HG03025 (cell line): ENCODE data around the gene SDK2.

Experiments
- ATAC-seq: cut with Tn5 transposase; IDR thresholded peaks from one replicate; pipeline ENCODE4 v1.9.1; 2021; ENCODE audit warnings: mild to moderate bottlenecking, moderate library complexity; ENCODE audit not compliant: unreplicated experiment, low FRiP score

The SDK2 gene

DNA sequence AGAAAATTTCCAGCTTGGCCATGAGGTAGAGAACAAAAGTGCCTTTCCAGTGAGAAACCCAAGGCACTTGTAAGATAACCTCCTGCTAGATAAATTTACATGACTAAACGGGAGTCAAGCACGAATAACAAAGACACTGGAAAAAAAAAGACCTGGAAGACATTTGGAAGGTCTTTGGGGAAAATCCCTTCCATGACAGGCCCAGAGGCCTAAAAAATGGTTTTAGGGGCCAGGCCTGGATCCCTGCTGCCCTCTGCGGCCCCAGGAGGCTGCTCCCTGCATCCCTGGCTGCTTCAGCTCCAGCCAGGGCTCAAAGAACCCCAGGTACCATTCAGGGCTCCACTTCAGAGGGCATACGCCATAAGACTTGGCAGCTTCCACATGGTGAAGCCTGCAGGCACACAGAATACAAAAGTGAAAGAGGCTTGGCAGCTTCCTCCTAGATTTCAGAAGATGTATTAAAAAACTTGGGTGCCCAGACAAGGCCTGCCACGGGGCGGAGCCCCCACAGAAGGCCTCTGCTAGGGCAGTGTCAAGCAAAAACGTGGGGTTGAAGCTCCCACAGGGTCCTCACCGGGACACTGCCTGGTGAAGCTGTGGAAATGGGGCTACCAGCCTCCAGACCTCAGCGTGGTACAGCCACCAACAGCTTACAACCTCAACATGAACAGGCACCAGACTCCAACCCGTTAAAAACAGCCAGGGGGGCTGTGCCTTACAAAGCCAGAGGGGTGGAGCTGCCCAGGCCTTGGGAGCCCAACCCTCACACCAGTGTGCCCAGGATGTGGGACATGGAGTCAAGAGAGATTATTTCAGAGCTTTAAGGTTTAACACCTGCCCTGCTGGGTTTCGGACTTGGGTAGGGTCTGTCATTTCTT lies 77.1 kb downstream of the SDK2 start:
- ATAC-seq: no peak

DNA sequence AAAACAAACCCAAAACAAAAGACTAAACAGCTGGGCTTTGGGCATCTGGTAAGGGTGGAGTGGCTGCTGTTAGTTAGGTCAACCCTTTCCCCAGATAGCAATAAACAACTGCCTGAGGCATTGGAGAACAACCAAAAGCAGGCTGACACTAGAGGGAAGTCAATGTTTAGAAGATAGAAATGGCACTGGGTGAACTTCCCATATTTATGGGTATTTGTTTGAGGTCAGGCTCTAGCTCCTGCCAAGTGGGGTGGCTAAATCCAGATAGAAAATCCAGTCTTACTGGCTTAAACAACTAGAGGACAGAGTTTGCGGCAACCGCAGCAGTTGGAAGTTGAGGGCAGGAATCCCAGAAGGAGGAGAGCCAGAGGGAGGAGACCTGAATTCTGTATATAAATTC lies 79.4 kb downstream of the SDK2 start:
- ATAC-seq: no peak

DNA sequence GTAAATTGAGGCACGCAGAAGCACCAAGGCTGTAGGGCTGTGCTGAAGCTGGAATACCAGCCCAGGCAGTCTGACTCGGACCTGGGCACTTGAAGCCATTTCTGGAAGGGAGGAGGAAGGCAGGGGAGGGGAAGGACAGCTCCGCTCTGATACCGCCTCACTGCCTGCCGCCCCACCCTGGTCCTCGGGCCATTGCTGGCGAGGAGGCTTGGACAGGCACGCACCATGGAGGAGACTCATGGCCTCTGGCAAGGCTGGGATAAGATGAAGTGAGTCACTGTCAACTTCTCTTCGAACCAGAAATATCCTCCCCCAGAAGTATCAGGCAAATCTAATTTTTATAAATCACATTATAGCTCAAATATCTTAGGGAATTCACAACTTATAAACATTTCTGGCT lies 81.3 kb downstream of the SDK2 start:
- no peak for ATAC-seq

DNA sequence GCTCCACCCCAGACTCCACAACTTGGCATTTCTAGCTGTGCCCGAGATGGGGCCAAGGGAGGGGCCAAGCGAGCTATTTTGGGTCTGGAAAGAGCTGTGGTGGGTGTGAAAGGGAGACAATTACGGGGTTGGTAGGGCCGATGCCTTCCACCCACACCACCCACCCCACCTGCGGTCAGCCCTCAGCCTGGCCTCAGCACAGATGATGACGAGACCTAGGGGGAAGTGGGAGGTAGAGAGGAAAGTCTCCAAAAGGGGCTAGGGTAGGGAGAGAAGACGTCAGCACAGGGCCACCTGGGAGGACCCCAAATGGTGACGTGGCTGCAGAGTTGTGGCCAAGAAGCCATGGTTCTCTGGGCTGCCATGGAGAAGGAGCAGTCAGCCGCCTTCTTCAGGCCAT lies 83.1 kb downstream of the SDK2 start:
- no peak for ATAC-seq

DNA sequence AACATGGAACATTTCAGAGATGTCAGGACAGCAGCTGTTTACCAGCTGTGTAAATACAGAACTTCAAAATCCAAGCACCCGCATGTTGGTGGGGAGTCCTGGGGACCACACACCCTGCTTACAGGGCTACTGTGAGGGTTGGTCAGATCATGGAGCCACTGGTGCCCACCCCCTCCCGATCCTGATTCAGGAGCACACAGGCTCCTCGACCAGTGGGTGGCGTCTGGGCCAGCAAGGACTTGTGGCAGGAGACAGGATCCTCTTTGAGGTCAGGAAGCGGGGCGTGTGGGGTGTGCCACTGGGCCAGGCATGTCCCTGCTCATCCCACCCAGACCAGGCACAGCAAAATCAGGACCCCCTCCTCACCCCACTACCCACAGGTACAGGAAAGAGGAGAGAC lies 83.6 kb downstream of the SDK2 start:
- ATAC-seq: no peak

DNA sequence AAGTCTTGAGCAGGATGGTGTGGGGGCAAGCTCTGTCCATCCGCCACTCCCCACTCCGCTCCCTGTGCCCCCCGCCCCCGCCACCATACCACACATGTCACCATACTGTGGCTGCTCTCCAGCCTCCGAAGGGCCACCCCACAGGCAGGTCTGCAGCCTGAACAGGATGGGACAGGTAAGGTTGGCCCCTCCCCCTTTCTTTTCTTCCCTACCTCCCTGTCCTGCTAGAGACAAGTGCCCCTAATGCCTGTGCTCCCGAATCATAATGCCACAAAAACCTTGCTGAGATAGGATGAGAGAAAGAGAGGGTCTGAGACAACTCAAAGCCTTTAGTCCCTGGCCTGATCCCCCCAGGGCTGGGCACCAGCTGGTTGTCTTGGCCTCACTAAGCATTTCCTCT lies 84.7 kb downstream of the SDK2 start:
- no peak for ATAC-seq

DNA sequence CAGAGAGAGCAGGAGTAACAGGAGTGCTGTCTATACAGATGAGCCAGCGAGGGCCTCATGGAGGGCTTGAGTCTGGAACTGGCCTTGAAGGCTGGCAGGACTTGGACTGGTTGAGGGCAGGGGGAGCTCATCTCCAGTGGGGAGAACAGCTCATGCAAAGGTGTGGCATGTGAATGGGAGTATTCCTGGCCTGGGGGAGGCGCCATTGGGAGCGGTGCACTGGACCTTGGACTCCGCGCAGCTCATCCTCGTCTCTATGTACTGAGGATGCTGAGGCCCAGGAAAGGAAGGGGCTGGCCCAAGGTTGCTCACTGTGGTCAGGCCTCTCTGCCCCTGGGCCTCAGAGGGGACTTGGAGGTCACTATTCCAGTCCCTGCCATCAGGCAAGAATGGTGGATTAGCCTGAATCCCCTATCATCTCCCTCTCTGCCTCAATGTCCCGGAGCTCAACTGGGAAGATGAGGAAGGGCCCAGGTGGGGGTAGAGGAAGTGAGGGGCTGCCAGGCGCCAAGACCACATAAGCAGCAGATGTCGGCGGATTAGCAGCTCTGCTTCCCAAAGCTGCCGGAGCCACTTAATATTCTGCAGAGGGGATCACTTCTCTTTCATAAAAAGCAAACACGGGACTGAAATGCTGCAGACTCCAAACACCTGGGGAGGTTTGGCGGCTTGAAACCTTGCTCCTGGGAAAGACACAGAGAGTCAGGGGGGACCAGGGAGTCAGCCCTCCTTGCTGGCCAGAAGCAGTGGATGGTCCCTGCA lies 88.9 kb downstream of the SDK2 start:
- no peak for ATAC-seq

DNA sequence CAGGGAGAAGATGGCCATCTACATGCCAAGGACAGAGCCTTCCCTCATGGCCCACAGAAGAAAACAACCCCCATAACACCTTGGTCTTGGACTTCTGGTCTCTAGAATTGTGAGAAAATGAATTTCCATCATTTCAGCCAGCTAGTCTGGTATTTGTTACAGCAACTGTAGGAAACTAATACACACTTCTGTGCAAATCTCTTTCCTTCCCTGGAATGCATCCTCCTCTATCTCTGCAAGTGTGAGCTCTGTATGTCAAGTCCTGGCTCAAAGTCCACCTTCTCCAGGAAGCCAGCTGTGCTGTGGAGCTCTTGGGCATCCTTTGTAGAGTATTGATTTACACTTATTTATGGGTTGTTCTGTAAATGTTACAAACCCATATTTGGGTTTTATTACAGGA lies 89.7 kb downstream of the SDK2 start:
- ATAC-seq: no peak

DNA sequence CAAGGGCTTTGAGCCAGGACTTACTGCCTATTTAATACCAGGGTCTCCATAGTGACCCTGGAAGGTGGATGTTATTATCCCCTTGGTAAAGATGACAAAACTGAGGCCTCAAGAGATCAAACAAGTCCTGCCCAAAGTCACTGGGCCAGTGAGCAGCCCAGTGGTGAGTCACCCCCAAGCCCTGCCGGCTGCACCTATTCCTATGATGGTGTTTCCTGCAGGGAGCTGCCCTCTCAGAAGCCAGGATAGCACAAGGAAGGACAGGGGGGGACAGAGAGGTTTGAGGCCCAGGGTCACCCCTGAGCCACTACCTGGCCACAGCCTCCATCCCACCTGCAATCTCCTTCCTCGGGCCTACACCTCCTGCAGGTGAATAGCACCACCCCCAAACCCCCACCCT lies 90.9 kb downstream of the SDK2 start:
- no peak for ATAC-seq

DNA sequence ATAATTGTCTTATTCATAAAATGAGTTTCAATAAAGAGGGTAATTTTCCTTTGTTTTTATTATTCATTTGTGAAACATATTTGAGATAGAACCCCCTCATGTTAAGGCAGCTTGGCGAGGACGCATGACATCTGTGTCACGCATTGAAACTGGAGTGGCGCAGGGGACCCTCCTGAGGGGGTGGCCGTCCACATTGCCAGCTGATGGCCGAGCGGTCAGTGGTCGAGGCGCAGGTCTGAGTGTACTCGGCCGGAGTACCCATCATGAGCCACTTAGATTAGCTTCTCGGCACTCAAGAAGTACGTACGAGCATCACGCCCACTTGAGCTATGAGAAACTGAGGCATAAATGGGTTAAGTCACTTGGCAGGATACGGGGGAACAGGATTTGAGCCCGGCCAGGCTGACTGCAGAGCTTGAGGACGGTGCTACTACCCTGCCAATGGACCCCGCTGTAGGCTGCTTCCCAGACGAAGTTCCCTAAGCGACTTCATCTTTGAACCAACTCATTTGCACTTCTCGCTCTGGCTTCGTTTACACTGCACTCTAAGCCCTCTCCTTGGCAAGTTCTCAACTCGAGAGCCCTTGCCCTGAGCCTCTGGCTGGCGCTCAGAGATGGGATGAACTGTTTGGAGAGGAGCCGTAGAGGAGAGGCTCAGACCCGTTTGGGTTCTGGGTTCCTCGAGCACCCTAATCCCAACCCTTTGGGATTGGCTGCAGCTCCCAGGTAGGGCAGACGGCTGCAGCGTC lies 91.8 kb downstream of the SDK2 start:
- no peak for ATAC-seq

DNA sequence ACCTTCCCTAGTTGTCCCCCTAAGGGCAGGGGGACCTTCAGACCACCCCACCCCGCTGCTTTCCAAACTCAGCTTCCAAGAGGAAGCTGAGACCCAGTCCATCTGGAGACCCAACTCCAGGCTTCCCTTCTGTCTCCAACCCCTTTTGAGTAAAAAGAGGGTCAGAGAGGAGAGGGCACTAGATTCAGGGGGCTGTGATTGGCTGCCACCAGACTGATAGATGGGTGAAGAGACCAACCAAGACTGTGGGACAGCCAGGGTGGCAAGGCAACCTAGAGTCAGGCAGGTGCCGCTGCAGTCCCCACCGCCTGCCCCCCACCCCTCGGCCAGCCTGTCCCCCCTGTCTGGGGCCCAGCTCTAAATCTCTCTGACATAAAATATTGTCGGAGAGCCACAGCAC lies 92.5 kb downstream of the SDK2 start:
- ATAC-seq: no peak

DNA sequence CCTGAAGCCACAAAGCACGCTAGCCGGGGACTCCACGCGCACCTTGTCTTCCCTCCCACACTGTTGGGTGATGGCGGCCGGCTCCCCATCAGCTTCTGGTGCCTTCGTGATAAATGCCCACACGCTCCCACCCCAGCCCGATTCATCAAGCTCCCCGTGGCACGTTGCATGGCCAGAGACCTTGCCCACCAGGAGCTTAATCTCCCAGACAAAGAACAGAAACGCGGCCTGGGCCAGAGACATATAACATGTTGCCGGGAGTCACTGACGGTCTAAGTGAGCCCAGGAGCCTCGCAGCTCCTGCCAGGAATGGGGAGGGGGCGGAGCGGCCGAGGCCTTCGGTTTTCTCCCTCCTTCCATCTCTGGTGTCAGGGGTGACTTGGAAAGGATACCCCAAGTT lies 93.1 kb downstream of the SDK2 start:
- ATAC-seq: no peak

DNA sequence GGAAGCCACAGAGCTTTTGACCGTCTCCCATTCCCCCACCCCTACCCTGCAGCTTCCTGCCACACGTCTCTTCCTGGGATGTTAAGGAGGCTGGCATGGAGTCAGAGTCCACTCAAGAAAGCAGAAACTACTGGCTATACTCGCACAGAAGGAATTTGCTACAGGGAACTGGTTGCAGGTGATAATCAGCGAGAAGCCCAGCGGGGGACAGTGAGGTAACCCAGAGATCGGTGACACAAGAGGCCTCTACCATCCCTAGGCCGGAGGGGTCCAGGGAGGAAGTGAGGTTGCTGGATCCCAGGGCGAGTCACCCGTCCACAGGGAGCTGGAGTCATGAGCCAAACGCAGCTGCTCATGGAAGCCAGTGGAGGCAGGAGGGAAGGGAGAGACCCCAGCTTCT lies 93.7 kb downstream of the SDK2 start:
- no peak for ATAC-seq

DNA sequence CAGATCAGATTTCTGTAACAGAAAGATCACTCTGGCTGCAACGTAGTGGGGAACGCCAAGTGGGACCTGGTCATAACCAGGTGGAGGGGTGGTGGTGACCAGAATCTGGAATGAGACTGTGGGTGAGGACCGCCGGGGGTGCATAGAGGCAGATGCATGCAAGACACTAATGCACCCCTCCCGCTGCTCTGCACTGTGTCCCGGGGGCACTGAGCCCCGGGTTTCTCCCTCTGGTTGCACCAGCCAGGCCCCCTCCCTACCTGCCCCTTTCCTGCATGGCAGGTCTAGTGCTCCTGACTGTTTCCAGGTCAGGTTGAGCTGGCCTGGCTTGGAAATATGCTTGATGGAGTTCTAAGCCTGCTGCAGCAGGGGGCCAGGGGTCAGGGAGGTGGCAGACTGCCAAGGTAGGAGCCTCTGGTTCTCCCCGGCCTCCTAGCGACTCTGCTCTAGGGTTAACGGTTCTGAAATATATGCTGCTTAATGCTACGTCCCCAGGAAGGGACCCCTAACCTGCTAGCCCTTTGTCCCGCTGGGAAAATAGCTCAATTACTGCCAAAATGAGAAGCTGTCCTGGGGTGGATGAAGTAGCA lies 94.3 kb downstream of the SDK2 start:
- no peak for ATAC-seq

DNA sequence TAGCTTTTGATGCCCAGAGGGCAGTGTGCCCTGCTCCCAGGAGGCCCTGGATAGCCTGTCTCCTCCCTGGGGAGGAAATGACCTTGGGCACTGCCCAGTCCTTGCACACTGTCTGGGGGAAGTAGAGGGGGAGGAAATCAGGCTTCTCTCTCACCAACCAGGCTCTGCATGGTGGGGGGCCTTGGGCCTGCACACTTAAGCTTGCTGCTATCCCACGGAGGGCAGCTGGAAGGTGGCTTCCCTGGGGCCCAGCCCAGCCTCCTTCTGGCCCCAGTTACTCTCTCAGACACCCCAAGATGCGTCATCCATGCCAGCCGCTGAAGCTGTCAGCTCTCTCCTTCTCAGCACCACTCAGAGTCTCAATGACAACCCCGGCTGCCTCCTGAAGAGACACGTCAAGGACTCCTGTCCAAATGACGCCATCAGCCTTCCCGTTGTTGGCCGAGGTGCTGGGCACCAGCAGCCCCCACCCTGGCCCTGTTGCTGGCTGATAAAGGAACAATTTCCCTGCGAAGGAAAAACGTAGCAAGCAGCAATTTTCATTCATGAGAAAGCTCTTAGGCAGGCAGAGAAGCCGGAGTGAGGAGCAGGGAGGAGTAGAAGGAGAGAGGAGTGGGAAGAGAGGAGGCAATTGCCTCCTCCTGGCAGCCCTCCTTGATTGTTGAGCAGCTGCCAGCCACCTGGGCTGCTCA lies 95.5 kb downstream of the SDK2 start:
- ATAC-seq: no peak

DNA sequence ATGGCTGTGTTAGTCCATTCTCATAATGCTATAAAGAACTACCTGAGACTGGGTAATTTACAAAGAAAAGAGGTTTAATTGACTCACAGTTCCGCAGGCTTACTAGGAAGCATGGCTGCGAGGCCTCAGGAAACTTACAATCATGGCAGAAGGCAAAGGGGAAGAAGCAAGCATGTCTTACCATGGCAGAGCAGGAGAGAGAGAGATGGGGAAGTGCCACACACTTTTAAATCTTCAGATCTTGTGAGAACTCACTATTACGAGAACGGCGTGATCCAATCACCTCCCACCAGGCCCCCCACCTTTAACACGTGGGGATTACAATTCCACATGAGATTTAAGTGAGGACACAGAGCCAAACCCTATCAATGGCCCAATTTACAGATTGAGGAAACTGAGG lies 96.5 kb downstream of the SDK2 start:
- ATAC-seq: no peak

DNA sequence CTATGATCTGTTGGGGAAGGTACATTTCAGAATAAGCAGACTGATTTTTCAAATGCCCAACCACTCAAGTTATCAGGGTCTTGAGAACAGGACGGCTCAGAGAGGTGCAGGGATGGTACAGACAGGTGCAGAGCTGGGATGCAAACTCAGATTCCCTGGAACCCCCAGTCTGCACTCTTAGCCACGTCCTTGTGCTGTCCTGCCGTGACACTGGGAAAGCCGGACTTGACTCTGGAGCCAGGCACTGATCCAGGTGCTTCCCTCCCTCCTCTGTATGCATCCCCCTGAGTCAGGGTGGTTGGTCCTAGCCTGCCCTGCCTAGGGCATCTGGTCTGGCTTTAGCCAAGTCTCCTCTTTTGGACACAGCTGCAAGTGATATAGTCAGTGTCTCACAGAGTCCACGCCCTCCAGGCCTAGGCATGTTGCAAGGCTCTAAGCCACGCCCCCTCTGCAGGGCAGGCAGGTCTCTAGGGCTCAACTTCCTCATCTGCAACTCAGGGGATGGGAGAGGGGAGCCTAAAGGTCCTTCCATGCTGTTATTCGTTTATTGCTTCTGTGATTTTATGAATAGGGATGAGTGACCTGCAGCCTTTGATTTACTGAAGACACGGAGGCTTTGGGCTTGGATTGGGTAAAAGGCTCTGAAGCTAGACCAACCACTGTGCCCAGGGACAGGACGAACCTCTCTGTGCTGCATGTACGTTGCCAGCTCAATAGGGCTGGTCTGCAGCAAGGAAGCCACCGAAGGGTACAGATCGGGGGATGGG lies 97.3 kb downstream of the SDK2 start:
- no peak for ATAC-seq

DNA sequence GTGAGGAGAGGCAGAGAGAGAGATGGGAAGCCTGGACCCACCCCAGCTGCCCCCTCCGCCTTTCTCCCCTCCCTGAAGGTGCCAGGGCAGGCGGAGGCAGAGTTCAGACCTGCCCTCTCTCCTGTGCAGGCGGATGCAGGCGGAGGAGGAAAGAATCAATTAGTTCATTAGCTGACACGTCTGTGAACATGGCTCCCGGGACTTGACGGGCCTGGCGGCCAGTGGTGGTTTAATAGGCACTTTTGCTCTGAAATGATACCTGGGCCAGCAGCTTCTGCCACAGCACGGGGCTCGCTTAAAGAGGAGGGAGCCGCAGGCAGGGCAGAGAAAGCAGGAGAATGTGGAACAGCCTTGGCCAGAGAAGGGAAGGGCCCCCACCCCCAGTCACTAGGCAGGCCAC lies 98.1 kb downstream of the SDK2 start:
- ATAC-seq: no peak
